ENCODE measurements around the gene THY1.

DNA sequence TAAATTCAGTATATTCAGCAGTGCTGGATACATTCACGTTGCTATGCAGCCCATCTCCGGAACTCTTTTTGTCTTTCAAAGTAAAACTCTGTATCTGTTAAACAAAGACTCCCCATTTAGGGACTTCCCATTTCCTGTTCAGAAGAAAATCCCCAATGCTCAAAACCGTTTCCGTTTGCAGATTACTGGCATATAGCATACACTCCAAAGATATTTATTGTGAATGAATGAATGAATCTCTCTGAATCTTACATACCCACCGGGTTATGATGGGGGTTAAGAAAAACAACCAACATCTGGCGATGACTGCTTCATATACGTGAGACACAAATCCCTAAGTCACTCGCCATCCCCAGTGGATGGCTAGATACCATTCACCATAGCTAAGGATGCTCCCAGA lies 1.6 kb downstream of the THY1 start:
- TF ChIP-seq SAFB2 (IDR thresholded peaks at IDR 0.05; ENCODE audit: borderline replicate concordance, low read depth, low read length, severe bottlenecking) = no peak
- no peak for TF ChIP-seq MAFF (IDR thresholded peaks at IDR 0.05; ENCODE audit: low read length)
- TF ChIP-seq USF2 (CRISPR knock-in tag; IDR thresholded peaks at IDR 0.05) = no peak
